GM19240 (cell line): ENCODE measurements around the gene AMPD1.

Experiments used
- DNase-seq: peaks from one replicate; pipeline ENCODE4 v3.0.0; 2011; ENCODE audit warnings: low spot score; ENCODE audit not compliant: insufficient read length

Gene AMPD1

GRCh38 chr1:114695430-114696058, at the start of gene AMPD1:
TSS of gene AMPD1 (minus strand) at chr1:114695546. CDS start at chr1:114695471, 75 bp downstream.
- no peak for DNase-seq

- no peak for DNase-seq
Observed at GRCh38 chr1:114741963-114742746, 46.8 kb upstream of the AMPD1 start.

GRCh38 chr1:114740331-114740730, 45.0 kb upstream of the AMPD1 start:
- no peak for DNase-seq

- no peak for DNase-seq
Observed at GRCh38 chr1:114737314-114737849, 42.0 kb upstream of the AMPD1 start.

GRCh38 chr1:114735479-114735878, 40.1 kb upstream of the AMPD1 start:
- DNase-seq = no peak

- no peak for DNase-seq
Observed at GRCh38 chr1:114729782-114730181, 34.4 kb upstream of the AMPD1 start.

GRCh38 chr1:114728553-114728952, 33.2 kb upstream of the AMPD1 start:
- no peak for DNase-seq

- DNase-seq = no peak
Observed at GRCh38 chr1:114725230-114725629, 29.9 kb upstream of the AMPD1 start.

GRCh38 chr1:114723915-114724314, 28.6 kb upstream of the AMPD1 start:
- DNase-seq = no peak

GRCh38 chr1:114723457-114723856, 28.1 kb upstream of the AMPD1 start:
- no peak for DNase-seq

- no peak for DNase-seq
Observed at GRCh38 chr1:114720492-114720891, 25.1 kb upstream of the AMPD1 start.

GRCh38 chr1:114719424-114719787, 24.1 kb upstream of the AMPD1 start:
- no peak for DNase-seq

GRCh38 chr1:114718661-114719423, 23.5 kb upstream of the AMPD1 start:
- DNase-seq = no peak

- peak; percentile 80 for DNase-seq
Observed at GRCh38 chr1:114716304-114717170, 21.2 kb upstream of the AMPD1 start, which contains the start of gene NRAS. TSS of gene NRAS (minus strand) at chr1:114716771. CDS start at chr1:114716160, 611 bp downstream.

GRCh38 chr1:114715952-114716303, 20.6 kb upstream of the AMPD1 start:
- DNase-seq = no peak

- DNase-seq = no peak
Observed at GRCh38 chr1:114712977-114713376, 17.6 kb upstream of the AMPD1 start.

- DNase-seq = no peak
Observed at GRCh38 chr1:114710360-114710759, 15.0 kb upstream of the AMPD1 start.

GRCh38 chr1:114707604-114708003, 12.3 kb upstream of the AMPD1 start:
- no peak for DNase-seq

GRCh38 chr1:114703242-114703641, 7.9 kb upstream of the AMPD1 start:
- DNase-seq = no peak

GRCh38 chr1:114702737-114703136, 7.4 kb upstream of the AMPD1 start:
- no peak for DNase-seq

- DNase-seq = no peak
Observed at GRCh38 chr1:114701931-114702330, 6.6 kb upstream of the AMPD1 start.
